Measurements from ENCODE around the gene BABAM1.

- TF ChIP-seq ZNF232 (CRISPR knock-in tag; IDR thresholded peaks at IDR 0.05), result no peak
- no peak for TF ChIP-seq USF2 (CRISPR knock-in tag; IDR thresholded peaks at IDR 0.05)
- TF ChIP-seq NR3C1 (CRISPR knock-in tag; conservative IDR thresholded peaks at IDR 0.05; ENCODE audit: low read depth), result no peak
- TF ChIP-seq ZNF512 (CRISPR knock-in tag; IDR thresholded peaks at IDR 0.05; ENCODE audit: borderline replicate concordance), result no peak
- TF ChIP-seq ATF6 (CRISPR knock-in tag; IDR thresholded peaks at IDR 0.05), result no peak
- no peak for TF ChIP-seq ATF2 (CRISPR knock-in tag; IDR thresholded peaks at IDR 0.05; ENCODE audit: borderline replicate concordance, low read depth)
Measured at GRCh38 chr19:17327068-17327653, 59.9 kb downstream of the BABAM1 start.

Data from WTC11 (cell line).